Left cardiac atrium (tissue), 4 donors: ENCODE measurements around the gene RBPJ. TPM values are rescaled to one million over a fixed set of nuclear protein-coding genes. Genes with fewer than 3 reads are reported as not detected.
"Not testable (repeated sequence)": the region's sequence is repeated elsewhere in the genome, so short reads cannot be mapped to it uniquely, and the experiment has no call there.

Experiments
- ATAC-seq, 2 donors: fragments of 200-7000 bp; cut with Tn5 transposase; one replicate each; pipeline ENCODE4 v1.9.1; 2020; ENCODE audit warnings: mild to moderate bottlenecking in 2 of 2, moderate library complexity in 2 of 2
- DNase-seq: peaks from one replicate; pipeline ENCODE4 v3.0.0-alpha.2; 2020
- intact Hi-C, 2 donors: fragments of 100-400 bp; cut with DNase I; formaldehyde crosslinking; loops; one replicate each; pipeline versions ENCODE4 v1.14.1 to v1.15.1; 2022 to 2023
- total RNA-seq, 2 donors: library from RNA; stranded (reverse); fragmentation: NEBNext Ultra II Directional; extraction: Animal tissue kit (Norgen Biotek cat#: 25700); gene quantifications; one replicate each; pipeline ENCODE4 v1.2.1, GENCODE V29; 2021
- donor health status: DM: no; HTN: yes; CAD: no.
- donor health status: DM: no; HTN: yes; CAD: no; lungs with severe emphysema.
- donor health status: DM: yes; HTN: yes; CAD: no.
- donor health status: Dilated cardiomyopathy.

Gene RBPJ
- total RNA-seq, 2 donors from 2014 or later, result 49.6 to 63.5 TPM

DNA sequence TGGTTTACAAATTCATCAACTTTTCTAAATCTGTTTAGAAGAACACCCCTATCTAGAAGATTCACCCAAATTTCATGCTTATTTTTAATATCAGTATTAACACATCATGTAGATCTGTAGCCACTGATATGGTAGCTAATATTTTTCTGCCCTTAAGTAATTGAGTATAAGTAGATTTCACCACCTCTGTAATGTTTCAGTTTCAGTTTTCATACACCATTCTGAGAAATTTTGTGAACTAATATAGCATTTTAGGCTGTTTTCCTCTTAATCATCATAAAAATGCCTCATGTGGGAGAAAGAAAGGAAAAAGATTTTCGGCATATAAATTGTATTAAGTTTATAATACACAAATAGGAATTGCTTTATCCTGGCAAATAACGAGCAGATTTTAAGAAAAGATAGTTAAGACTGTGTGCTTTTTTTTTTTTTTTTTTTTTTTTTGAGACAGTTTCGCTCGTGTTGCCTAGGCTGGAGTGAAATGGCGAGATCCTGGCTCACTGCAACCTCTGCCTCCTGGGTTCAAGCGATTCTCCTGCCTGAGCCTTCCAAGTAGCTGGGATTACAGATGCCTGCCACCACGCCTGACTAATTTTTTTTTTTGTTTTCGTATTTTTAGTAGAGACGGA, 21.4 kb upstream of the RBPJ start:
- no peak for ATAC-seq
- intact Hi-C loops, result no loop called here
- no peak for DNase-seq

DNA sequence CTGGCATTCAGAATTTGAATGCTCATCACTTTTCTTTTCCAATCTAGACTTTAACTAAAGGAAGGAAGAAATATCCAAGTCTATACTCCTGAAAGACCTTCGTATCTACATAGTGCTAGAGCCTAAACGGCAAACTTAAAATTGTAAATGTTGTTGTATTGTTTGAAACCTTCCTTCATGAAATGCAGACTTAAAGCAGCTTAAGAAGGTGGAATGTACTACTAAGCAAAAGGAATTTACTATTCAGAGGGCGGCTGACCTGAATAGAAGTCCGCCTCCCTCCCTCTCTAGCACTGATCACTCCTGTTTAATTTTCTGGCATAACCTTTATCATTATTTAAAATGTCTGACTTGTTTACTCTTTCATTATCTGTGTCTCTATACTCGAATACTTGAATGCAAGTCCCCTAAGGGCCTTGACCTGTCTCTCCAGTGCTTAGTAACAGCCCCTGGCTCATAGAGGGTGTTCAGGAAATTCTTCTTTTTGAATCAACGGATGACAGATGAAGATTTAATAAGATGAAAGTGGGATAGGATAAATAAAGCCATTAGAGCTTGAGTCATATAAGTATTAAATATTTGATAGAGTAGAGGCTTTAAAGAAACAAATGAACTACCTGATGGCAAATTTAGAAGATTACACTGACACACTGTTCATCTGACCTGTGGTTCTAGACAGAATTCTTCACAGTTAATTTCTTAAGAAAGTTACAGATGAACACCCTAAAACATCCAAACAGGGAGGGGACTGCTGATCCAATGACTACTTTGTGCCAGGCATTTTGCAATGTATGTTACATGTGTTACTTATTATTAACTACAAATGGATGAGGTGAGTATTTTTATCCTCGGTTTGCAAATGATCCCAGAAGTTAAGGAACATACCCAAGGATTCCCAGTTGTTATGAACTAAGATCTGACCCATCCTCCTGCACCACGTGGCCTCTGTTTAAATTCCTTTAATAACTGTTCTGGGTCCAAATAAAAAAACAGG, 20.2 kb upstream of the RBPJ start:
- no peak for DNase-seq
- intact Hi-C loops, result no loop called here
- no peak for ATAC-seq

DNA sequence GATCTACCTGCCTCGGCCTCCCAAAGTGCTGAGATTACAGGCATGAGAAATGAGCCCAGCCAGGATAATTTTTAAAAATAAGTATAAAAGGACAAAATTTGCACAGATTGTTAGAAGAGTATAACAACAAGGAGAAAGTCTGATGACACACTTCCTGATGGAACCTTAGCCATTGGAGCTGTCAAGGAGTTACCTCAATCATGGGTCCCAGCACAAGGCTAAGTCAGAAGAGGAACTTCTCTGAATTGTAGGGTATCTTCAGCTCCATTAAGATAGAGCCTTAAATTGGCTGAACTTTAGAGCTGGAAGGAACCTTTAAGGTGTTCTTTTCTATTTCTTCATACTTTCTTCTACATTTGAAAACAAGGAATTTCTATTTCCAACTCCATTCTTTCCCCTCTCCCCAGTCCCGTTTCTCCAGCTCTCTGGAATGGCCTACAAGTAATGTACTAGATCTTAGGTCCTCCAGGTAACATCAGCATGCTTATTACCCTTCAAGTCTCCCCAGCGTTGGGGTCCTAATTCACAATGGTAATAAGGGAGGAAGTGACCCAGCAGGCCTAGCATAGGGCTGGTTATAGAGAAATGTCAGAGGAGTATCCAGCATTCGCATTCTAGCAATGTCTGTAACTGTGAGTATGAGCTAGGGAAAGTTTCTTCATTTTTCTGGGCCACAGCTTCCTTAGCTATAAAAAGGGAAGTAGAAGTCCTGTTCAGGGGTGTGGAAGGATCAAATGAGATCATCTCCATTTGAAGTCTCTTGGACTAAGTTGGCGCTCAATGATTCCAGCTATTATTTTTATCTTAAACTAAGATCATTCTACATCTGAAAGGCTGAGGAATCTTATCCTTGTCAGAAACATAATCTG, 18.5 kb upstream of the RBPJ start:
- intact Hi-C loops, result no loop called here
- DNase-seq (no peak), ATAC-seq (peak in 1 of 2 donors; percentile 53)

DNA sequence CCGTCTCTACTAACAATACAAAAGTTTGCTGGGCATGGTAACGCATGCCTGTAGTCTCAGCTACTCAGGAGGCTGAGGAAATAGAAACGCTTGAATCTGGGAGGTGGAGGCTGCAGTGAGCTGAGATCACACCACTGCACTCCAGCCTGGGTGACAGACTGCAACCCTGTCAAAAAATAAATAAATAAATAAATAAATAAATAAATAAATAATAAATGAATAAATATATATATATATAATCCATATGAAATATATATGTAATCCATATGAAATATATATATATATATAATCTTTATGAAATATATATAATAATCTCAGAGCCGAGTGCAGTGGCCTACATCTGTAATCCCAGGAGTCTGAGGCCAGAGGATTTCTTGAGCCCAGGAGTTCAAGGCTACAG, 17.8 kb upstream of the RBPJ start:
- intact Hi-C loops, result no loop called here
- no peak for ATAC-seq
- DNase-seq, result no peak

DNA sequence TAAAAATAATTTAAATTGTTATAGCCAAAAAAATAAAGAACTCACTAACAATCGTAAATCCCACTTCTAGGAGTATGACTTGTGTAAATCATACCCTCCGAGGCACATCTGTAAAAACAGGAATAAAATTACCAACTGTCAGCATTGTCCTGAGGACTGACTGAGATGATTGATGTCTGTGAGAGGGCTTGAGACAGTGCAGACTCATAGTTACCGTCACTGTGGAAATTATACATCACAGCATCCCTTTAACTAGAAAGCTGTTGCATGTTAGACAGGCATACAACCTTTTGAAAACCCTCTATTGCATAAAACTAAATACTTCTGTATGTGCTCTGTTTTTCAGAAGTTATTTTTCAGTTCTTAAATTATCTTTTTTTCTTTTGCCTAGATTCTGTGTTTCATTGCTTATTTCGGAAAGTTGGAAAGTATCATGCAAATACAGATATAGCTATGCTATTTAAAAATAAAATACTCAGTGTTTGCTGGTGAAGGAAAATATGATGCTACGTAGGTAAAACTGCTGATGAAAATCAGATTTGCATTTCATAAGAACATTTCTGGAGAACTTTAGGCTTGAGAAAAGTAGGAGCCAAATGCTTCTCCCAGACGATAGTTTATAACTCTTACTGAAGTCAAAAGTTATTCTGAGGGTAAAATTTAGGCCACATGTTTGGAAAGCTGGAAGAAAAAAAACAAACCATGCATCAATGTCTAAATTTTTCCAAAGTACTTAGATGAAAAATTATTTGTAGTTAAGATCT, 13.6 kb upstream of the RBPJ start:
- no peak for DNase-seq
- ATAC-seq, result no peak
- intact Hi-C loops, result no loop called here

DNA sequence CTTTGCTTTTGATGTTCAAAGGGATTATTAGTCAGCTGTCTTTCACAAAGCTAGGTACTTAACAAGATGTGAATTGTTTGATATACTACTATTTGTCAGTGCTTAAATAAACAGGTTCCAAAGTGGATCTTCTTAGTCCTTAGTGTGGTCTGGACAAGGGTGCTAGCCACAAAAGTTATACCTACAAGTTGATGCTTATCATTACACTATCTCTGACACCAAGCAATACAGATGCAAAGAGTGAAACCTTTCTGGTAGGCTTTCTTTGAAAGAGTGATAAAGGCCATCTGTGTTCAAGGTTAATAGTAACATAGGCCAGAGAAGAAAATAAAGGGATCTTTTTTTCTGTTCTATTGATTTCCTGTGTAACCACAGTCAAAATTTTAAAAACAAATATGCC, 12.2 kb upstream of the RBPJ start:
- DNase-seq (no peak), ATAC-seq (no peak)
- intact Hi-C loops, result no loop called here

DNA sequence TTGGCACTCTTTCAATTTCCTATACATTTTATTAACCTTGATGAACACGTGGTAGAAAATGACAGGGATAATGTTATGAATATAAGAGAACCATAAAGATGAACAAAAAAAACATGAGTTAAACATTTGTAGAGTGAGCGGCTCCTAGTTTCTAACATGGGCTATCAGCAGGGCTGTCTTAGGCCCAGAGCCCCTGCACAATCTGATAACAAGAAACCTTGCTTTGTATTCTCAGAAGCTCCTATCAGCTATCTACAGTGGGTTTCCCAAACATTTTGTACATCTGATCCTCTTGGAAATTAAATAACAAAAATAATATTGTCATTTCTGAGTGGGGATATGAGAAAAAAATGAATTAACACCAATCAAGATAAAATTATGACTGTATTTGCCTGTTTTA, 10.6 kb upstream of the RBPJ start:
- intact Hi-C loops, result no loop called here
- ATAC-seq (no peak), DNase-seq (no peak)

DNA sequence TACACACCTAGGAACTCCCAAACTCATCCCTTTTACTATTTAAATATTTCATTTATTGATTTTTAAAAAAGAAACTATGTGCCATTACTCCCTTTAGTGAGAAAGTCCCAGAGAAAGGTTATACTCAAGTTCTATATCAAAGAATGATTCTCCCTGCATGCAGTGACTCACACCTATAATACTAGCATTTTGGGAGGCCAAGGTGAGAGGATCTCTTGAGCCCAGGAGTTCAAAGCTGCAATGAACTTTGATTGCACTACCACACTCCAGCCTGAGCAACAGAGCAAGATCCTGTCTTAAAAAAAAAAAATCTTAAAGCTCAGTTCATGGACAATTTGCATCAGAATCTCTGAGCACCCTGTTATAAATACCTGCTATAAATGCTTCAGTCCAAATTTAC, 9.2 kb upstream of the RBPJ start:
- DNase-seq (no peak), ATAC-seq (no peak)
- intact Hi-C loops, result no loop called here

DNA sequence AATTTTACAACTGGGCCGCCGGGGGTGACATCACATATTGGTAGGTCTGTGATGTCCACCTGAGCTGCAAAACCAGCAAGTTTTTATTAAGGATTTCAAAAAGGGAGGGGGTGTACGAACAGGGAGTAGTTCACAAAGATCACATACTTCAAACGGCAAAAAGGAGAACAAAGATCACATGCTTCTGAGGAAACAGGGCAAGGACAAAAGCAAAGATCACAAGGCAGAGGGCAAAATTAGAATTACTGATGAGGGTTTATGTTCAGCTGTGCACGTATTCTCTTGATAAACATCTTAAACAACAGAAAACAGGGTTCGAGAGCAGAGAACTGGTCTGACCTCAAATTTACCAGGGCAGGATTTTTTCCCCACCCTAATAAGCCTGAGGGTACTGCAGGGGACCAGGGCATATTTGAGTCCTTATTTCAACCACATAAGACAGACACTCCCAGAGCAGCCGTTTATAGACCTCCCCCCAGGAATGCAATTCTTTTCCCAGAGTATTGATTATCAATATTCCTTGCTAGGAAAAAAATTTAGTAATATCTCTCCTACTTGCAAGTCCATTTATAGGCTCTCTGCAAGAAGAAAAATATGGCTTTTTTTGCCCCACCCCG, 5.4 kb upstream of the RBPJ start:
- intact Hi-C loops, ATAC-seq, DNase-seq: not testable (repeated sequence)

DNA sequence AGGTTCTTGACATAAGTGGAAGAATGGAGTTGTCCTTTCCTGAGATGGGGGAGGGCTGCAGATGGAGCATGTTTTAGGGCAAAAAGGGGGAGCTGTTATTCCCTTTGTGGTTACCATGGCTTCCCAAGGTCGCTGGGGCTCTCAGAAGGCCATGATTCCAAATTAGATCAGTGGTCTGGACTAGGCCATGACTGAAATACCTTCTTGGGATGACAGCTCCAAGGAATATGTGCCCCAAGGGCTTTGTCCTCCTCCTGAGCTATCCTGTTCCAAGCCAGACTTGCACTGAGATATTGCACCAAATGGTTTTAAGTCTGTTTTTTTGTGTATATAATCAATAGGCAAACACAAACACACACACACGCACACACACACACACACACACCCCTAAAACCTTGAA, 3.0 kb upstream of the RBPJ start:
- DNase-seq (no peak), ATAC-seq (no peak)
- intact Hi-C loops, result no loop called here

DNA sequence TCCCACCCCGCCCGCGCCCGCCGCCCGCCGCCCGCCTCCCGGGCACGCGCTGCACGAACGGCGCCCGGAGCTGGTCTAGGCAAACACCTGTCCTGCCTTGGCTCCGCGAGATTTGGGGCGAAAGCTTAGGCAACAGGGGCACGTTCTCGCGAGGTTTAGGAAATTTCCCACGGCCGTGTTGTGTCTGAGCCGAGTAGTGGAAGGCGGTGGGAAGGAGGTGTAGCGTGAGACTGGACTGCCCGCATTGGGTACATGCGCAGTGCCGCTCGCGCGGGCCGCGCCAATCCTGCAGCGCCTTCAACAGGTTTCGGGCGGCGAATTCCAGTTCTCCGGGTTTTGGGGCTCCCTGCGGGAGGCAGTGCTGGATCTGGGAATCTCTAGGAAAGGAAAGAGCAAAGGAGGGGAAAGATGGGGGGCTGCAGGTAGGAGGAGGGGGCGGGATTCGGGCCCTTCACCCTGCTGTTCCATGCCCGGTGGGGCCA, 1.3 kb upstream of the RBPJ start:
- ATAC-seq (peak; percentile 94 to 95), DNase-seq (peak; percentile 97)
- intact Hi-C loops, result no loop called here

DNA sequence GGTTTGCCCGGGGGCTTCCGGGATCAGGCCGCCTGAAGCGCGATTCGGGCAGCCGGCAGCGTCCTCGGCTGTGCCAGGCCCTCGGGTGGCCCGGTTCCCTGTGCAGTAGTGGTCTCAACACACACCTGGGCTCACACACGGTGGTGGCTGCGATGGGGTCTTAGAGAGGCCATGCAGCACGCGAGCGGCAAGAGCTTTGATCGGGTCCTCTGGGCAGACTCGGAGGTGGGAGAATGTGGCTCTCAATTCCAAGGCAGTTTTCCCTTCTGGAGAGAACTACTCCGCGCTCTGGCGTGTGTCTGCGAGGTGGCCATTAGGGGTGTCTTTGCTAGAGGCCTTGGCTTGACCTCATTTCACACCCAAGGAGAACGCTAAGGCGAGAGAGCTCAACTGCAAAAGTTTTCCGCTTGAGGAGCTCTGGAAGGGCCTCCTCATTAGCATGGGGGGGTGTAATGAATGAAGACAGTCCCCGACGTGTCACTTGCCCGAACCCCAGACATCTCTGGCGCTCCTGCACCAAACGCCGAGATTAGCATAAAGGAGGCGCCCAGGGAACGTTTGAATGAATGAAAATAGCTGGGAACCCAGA, 771 bp upstream of the RBPJ start:
- no peak for DNase-seq
- intact Hi-C loops, result loop anchor here in 1 of 2 donors (10.0 kb wide), 1 partner anchor 395 kb away; no protein-coding TSS in a partner anchor
- peak; percentile 4 to 10 for ATAC-seq

DNA sequence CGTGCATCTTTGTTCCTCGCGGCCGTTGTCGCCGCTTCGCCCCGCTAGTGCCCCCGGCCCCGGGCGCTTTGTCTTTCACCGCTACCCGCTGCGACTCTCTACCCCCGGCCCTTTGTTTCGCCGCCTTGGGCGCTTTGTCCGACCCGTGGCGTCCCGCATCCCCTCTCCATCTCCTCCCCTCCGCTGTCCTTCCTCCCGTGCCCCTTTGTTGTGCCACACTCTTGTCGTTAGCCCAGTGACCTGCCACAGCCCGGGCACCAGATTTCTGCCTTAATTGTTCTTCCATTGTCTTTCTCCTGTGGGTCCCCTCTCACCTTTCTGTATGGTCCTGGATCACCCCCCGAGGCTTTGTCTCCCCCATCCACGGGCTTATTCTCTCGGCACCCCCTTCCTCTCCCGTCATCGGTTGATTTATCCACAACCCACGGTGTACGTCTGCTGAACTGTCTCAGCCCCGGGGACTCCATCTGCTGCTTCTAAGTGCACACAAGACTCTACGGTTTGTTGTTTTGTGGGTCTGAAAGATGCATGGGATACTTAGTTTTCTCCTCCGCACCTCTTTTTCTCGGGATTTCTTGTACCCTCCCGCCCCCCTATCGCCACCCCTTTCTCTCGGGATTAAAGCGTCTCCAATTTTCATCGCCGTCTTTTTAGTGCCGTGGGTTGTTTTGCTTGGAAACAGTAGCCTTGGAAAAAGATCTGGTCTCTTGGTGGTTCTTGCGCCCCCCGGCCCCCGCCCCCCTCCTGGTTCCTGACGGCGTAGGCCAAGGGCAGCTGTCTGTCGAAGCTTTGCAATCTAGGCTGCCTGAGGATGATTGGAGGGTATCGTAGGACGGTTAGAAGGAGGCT, 783 bp downstream of the RBPJ start:
- DNase-seq, result peak; percentile 33
- no peak for ATAC-seq
- intact Hi-C loops, result loop anchor here in 1 of 2 donors (10.0 kb wide), 1 partner anchor 397 kb away; no protein-coding TSS in a partner anchor

GRCh38 chr4:26322346-26322745, 1.5 kb downstream of the RBPJ start:
- no peak for DNase-seq
- no peak for ATAC-seq
- intact Hi-C loops, result loop anchor here in 1 of 2 donors (10.0 kb wide), 1 partner anchor 398 kb away; no protein-coding TSS in a partner anchor

- DNase-seq, result no peak
- no peak for ATAC-seq
- intact Hi-C loops, result loop anchor here in 1 of 2 donors (10.0 kb wide), 1 partner anchor 399 kb away; no protein-coding TSS in a partner anchor
These were observed 3.0 kb downstream of the RBPJ start for GRCh38 chr4:26323821-26324220.

- ATAC-seq (no peak), DNase-seq (no peak)
- intact Hi-C loops, result loop anchor here in 1 of 2 donors (10.0 kb wide), 1 partner anchor 400 kb away; no protein-coding TSS in a partner anchor
These were observed 4.4 kb downstream of the RBPJ start for GRCh38 chr4:26325191-26325590.

GRCh38 chr4:26326791-26327190, 6.0 kb downstream of the RBPJ start:
- ATAC-seq, result peak in 1 of 2 donors; percentile 29
- intact Hi-C loops, result loop anchor here in 1 of 2 donors (10.0 kb wide), 1 partner anchor 402 kb away; no protein-coding TSS in a partner anchor
- DNase-seq, result no peak
